ENCODE results near the gene CNOT4. TPM values are rescaled to one million over a fixed set of nuclear protein-coding genes. Genes with fewer than 3 reads are reported as not detected.

The CNOT4 gene
- total and polyA plus RNA-seq, 2 of the 13 experiments (the other 11 are each of a cell fraction or from before 2014, with no cell fraction given) = 7.4 to 8.4 TPM

- TF ChIP-seq THRA (CRISPR knock-in tag; IDR thresholded peaks at IDR 0.05; ENCODE audit: borderline replicate concordance) (no peak; the same call in 1 of the 2 replicates), ZNF891 (CRISPR knock-in tag; IDR thresholded peaks at IDR 0.05) (peak; percentile 69; the same call in 1 of the 2 replicates), SPEN (CRISPR knock-in tag; IDR thresholded peaks at IDR 0.05; ENCODE audit: low read depth) (no peak), ZNF138 (CRISPR knock-in tag; IDR thresholded peaks at IDR 0.05; ENCODE audit: low read depth) (no peak), NFKB2 (CRISPR knock-in tag; IDR thresholded peaks at IDR 0.05; ENCODE audit: borderline replicate concordance) (peak; percentile 82; the same call in 1 of the 2 replicates), RFX3 (CRISPR knock-in tag; IDR thresholded peaks at IDR 0.05) (no peak), SMAD3 (CRISPR knock-in tag; IDR thresholded peaks at IDR 0.05) (peak; percentile 73; the same call in 1 of the 2 replicates), POLR2A (IDR thresholded peaks at IDR 0.05; ENCODE audit: insufficient read depth in 1 of 2, low read depth in 2 of 2, low read length in 2 of 2) (no peak), ZNF580 (CRISPR knock-in tag; IDR thresholded peaks at IDR 0.05; ENCODE audit: borderline replicate concordance, low read depth) (peak; percentile 73; the same call in 1 of the 2 replicates), ZNF792 (CRISPR knock-in tag; IDR thresholded peaks at IDR 0.05) (0 out of 2 replicates have a peak, but pooled peaks have one; percentile 69), SP140L (CRISPR knock-in tag; IDR thresholded peaks at IDR 0.05; ENCODE audit: borderline replicate concordance) (no peak; the same call in 1 of the 2 replicates), HOXA9 (CRISPR knock-in tag; IDR thresholded peaks at IDR 0.05; ENCODE audit: borderline replicate concordance) (no peak), KMT2A (CRISPR knock-in tag; IDR thresholded peaks at IDR 0.05) (no peak), ZNF552 (CRISPR knock-in tag; IDR thresholded peaks at IDR 0.05; ENCODE audit: borderline replicate concordance) (no peak), CREM (IDR thresholded peaks at IDR 0.05) (no peak), CREM (CRISPR knock-in tag; IDR thresholded peaks at IDR 0.05) (no peak), TRIM24 (CRISPR knock-in tag; IDR thresholded peaks at IDR 0.05) (no peak), SNAPC4 (CRISPR knock-in tag; IDR thresholded peaks at IDR 0.05) (no peak), ZNF816 (CRISPR knock-in tag; IDR thresholded peaks at IDR 0.05; ENCODE audit: borderline replicate concordance) (0 out of 2 replicates have a peak, but pooled peaks have one; percentile 71), ATF7 (IDR thresholded peaks at IDR 0.05) (no peak), ATF7 (CRISPR knock-in tag; IDR thresholded peaks at IDR 0.05) (no peak), AGO1 (IDR thresholded peaks at IDR 0.05; ENCODE audit: low read depth, low read length, poor library complexity, severe bottlenecking) (no peak), JUN (CRISPR knock-in tag; IDR thresholded peaks at IDR 0.05) (no peak), ZNF75D (CRISPR knock-in tag; IDR thresholded peaks at IDR 0.05; ENCODE audit: borderline replicate concordance) (no peak), SRY (CRISPR knock-in tag; IDR thresholded peaks at IDR 0.05) (peak; percentile 84; the same call in 1 of the 2 replicates), AGO2 (optimal IDR thresholded peaks at IDR 0.05; ENCODE audit: low read depth, low read length) (no peak), ZNF530 (CRISPR knock-in tag; IDR thresholded peaks at IDR 0.05; ENCODE audit: low read depth) (no peak)
Observed at GRCh38 chr7:135335628-135336139, 174.2 kb downstream of the CNOT4 start (continued).

Data from HepG2 (cell line).